ENCODE results near the gene DOK5. TPM values are rescaled to one million over a fixed set of nuclear protein-coding genes. Genes with fewer than 3 reads are reported as not detected.

Gene DOK5
- total and polyA plus RNA-seq, 2 donors (not counting 3 experiments of a cell fraction or from before 2014, with no cell fraction given), result 3.5 to 14.2 TPM

DNA sequence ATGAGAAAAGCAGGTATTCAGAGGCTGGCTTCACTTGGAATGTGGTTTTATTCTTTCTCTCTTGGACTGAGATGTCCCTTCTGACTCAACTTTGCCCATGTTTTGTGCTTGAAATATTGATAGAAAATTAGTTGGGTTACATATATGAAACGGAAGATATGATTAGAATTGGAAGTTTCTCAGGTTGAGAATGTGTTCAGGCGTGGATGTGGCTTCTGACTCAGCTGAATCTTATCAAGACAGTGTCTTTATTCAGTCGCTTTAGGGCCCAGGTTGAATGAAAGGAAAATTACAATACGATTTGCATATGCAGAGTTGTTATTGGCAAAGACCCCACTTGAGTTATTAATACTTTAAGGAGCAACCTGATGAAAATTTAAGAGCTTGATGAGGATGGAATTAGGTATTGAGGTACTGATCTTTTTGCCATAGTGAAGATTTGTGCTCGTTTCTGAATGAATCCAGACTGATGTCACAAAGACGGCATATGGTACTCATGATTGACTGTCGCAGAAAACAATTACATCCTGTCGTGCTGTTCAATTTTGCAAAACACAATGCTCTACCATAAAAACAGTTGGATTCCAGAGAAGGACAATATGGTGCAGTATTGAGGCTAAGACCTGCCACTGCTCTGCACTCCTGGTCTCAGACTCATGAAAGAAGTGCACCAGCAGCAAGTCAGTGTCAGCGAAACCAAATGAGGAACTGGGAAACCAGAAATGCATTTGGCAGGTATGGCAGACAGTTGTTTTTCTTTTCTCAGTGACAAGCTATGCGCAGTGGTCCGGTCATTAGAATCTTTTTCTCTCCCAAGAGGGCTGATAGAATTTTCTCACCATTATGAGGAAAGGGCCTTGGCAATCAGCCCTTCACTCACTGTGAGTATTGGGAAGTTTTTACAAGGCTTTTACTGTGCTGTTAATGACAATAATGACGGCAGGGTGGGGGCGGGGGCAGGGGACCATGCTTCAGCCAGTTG lies 158.3 kb downstream of the DOK5 start:
- ChIA-PET POLR2A (no interaction called here), CTCF (interaction anchor here (1.2 kb wide), 1 partner anchor 14 kb away, joined by 3 read pairs; no protein-coding TSS in a partner anchor)
- no peak overlapping the region for H3K27ac ChIP-seq (ENCODE audit: insufficient read depth, low read depth, low read length)
- dilution Hi-C loops (cut with MboI; ENCODE audit: extremely low pct_ligation_motif_present, low sequenced_read_pairs) (no loop called here), intact Hi-C loops (cut with micrococcal nuclease) (no loop called here)
- DNase-seq (ENCODE audit: low read depth, low spot score) (no peak), FAIRE-seq (no peak)
- no peak overlapping the region for H3K4me3 ChIP-seq (replicated peaks in 1 of 3; ENCODE audit: insufficient read depth in 1 of 3, low read depth in 1 of 3, low read length in 3 of 3)
- no peaks in the 10 kb centered on the region for H3K9me3 ChIP-seq (replicated peaks; ENCODE audit: control insufficient read depth, insufficient read depth, low read length)
- H3K36me3 ChIP-seq (ENCODE audit: control insufficient read depth in 2 of 2, extremely low read depth in 1 of 2, insufficient read depth in 2 of 2, low read length in 2 of 2), result no peaks in the 10 kb centered on the region
- H3K9ac ChIP-seq (replicated peaks; ENCODE audit: extremely low read depth, insufficient read depth, low read length), result no peak overlapping the region
- no peak for TF ChIP-seq EZH2 (IDR thresholded peaks at IDR 0.05; ENCODE audit: borderline replicate concordance, low read depth, low read length, severe bottlenecking)
- no peak for TF ChIP-seq JUN (IDR thresholded peaks at IDR 0.05; ENCODE audit: borderline replicate concordance, insufficient read depth, insufficient read length, low read depth)
- TF ChIP-seq, protein P1, sequence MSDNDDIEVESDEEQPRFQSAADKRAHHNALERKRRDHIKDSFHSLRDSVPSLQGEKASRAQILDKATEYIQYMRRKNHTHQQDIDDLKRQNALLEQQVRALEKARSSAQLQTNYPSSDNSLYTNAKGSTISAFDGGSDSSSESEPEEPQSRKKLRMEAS (IDR thresholded peaks at IDR 0.05; ENCODE audit: insufficient read depth, insufficient read length), result no peak
- TF ChIP-seq GATA2 (IDR thresholded peaks at IDR 0.05; ENCODE audit: insufficient read depth, insufficient read length, low read depth, low read length), result no peak
- TF ChIP-seq POLR2A (IDR thresholded peaks at IDR 0.05; ENCODE audit: low read depth, low read length), result no peak
- TF ChIP-seq FOS (IDR thresholded peaks at IDR 0.05; ENCODE audit: borderline replicate concordance, insufficient read depth, low read length), result no peak
- no peak for TF ChIP-seq MYC (IDR thresholded peaks at IDR 0.05; ENCODE audit: low read depth, low read length)
- TF ChIP-seq, protein P2, sequence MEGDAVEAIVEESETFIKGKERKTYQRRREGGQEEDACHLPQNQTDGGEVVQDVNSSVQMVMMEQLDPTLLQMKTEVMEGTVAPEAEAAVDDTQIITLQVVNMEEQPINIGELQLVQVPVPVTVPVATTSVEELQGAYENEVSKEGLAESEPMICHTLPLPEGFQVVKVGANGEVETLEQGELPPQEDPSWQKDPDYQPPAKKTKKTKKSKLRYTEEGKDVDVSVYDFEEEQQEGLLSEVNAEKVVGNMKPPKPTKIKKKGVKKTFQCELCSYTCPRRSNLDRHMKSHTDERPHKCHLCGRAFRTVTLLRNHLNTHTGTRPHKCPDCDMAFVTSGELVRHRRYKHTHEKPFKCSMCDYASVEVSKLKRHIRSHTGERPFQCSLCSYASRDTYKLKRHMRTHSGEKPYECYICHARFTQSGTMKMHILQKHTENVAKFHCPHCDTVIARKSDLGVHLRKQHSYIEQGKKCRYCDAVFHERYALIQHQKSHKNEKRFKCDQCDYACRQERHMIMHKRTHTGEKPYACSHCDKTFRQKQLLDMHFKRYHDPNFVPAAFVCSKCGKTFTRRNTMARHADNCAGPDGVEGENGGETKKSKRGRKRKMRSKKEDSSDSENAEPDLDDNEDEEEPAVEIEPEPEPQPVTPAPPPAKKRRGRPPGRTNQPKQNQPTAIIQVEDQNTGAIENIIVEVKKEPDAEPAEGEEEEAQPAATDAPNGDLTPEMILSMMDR (IDR thresholded peaks at IDR 0.05; ENCODE audit: extremely low read depth in 1 of 2, insufficient read depth in 1 of 2, low read depth in 1 of 2, low read length in 2 of 2), result no peak
- BruUV-seq (replicated peaks), result no TSS peak
- no peaks in the 10 kb centered on the region for H4K20me1 ChIP-seq (replicated peaks; ENCODE audit: control insufficient read depth, extremely low read depth, insufficient read depth, low read length)
- H3K4me1 ChIP-seq (ENCODE audit: control insufficient read depth, extremely low read depth, insufficient read depth, low read length), result no peaks in the 10 kb centered on the region
- H3K9me1 ChIP-seq (replicated peaks; ENCODE audit: control insufficient read depth, extremely low read depth, insufficient read depth, low read length), result no peaks in the 10 kb centered on the region
- H2AFZ ChIP-seq (ENCODE audit: low read depth, low read length), result no peak overlapping the region
- no peak overlapping the region for H3K4me2 ChIP-seq (ENCODE audit: insufficient read depth, low read length)
- H3K27me3 ChIP-seq (ENCODE audit: control insufficient read depth in 2 of 2, insufficient read depth in 2 of 2, low read length in 2 of 2), result peaks cover 0 to 1% of the 10 kb centered on the region in 2 experiments
- no peaks in the 10 kb centered on the region for H3K79me2 ChIP-seq (ENCODE audit: control insufficient read depth, insufficient read depth, low read length)
